ENCODE measurements around the gene MT1A.

DNA sequence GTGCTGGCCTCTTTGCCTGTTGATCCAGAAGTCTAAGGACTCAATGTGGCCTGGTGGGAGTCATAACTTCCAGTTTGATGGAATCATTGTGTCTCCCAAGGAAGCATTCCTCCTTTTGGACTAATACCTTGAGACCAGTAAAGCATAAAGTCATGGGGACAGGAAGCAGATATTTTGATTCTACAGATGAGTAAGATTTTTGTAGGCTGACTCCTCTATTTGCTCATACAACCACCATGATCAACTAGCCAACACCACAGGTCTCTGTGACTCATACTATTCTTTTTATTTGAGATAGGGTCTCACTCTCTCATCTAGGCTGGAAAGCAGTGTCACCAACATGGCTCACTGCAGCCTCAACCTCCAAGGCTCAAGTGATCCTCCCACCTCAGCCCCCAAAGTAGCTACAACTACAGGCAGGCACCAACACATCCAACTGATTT, 23.9 kb upstream of the MT1A start:
- TF ChIP-seq POLR2AphosphoS5 (IDR thresholded peaks at IDR 0.05) (no peak), EZH2 (IDR thresholded peaks at IDR 0.05; ENCODE audit: borderline replicate concordance, insufficient read depth, low read length, poor library complexity, severe bottlenecking) (no peak)
- TF ChIP-seq, protein P1, sequence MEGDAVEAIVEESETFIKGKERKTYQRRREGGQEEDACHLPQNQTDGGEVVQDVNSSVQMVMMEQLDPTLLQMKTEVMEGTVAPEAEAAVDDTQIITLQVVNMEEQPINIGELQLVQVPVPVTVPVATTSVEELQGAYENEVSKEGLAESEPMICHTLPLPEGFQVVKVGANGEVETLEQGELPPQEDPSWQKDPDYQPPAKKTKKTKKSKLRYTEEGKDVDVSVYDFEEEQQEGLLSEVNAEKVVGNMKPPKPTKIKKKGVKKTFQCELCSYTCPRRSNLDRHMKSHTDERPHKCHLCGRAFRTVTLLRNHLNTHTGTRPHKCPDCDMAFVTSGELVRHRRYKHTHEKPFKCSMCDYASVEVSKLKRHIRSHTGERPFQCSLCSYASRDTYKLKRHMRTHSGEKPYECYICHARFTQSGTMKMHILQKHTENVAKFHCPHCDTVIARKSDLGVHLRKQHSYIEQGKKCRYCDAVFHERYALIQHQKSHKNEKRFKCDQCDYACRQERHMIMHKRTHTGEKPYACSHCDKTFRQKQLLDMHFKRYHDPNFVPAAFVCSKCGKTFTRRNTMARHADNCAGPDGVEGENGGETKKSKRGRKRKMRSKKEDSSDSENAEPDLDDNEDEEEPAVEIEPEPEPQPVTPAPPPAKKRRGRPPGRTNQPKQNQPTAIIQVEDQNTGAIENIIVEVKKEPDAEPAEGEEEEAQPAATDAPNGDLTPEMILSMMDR (IDR thresholded peaks at IDR 0.05; ENCODE audit: poor library complexity, severe bottlenecking): no peak
